Kidney epithelial cell (primary cell): ENCODE measurements around the gene ABLIM2. TPM values are rescaled to one million over a fixed set of nuclear protein-coding genes. Genes with fewer than 3 reads are reported as not detected.

Source experiments
- DNase-seq: peaks from one replicate; pipeline ENCODE4 v3.0.0-alpha.2; 2010; ENCODE audit warnings: low read depth
- H3K27me3 ChIP-seq: 2 replicates; pipeline ENCODE4 v1.6.0; 2011; ENCODE audit warnings: low read length; ENCODE audit not compliant: control insufficient read depth, insufficient read depth
- H3K36me3 ChIP-seq: 2 replicates; pipeline ENCODE4 v1.5.1; 2011; ENCODE audit warnings: low read length; ENCODE audit not compliant: control insufficient read depth, insufficient read depth
- H3K4me3 ChIP-seq: 2 replicates; pipeline ENCODE4 v1.5.1; 2011; ENCODE audit warnings: low read depth, mild to moderate bottlenecking, control low read depth, low read length
- CTCF ChIP-seq: IDR thresholded peaks from 2 replicates; pipeline ENCODE4 v1.5.1; 2011; ENCODE audit warnings: mild to moderate bottlenecking, moderate library complexity, low read length, control low read depth, inconsistent platforms; ENCODE audit not compliant: insufficient read depth, poor library complexity, severe bottlenecking
- total RNA-seq: library from RNA; depleted of rRNA; stranded (reverse); fragments of >200 nt; gene quantifications from 2 replicates; pipeline ENCODE4 v1.2.3, GENCODE V29; 2015

ABLIM2 gene
- total RNA-seq, 1 donor from 2014 or later = 1.3 TPM

- DNase-seq = no peak
- Histone ChIP-seq H3K27me3 (peaks cover 4% of the 10 kb centered on the region), H3K4me3 (no peak overlapping the region), H3K36me3 (no peaks in the 10 kb centered on the region)
- TF ChIP-seq CTCF = no peak
Observed at GRCh38 chr4:8188743-8189550, 30.3 kb upstream of the ABLIM2 start.

DNA sequence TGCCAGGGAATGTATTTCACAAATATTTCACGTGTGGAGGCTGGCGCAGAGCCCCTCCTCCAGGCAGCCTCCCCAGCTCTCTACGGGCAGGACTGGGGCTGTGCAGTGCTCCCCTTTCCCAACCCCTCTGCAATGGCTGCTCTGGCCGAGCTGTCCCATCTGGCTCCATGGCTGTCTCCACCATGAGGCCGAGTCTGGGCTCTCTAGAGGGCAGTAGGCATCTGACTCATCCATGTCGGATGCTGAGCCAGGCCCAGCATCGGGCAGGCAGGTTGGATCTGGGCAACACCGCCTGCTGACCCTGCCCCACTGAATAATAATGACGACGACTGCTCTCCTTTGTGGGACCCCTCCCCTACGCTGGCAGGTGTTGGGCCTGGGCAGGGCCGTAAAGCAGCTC lies 29.5 kb upstream of the ABLIM2 start:
- TF ChIP-seq CTCF = no peak
- DNase-seq = no peak
- no peaks in the 10 kb centered on the region for H3K36me3 ChIP-seq
- H3K27me3 ChIP-seq = no peaks in the 10 kb centered on the region
- no peak overlapping the region for H3K4me3 ChIP-seq

GRCh38 chr4:8185930-8186329 lies 27.3 kb upstream of the ABLIM2 start:
- no peak for TF ChIP-seq CTCF
- Histone ChIP-seq H3K27me3 (peaks cover 4% of the 10 kb centered on the region), H3K36me3 (no peaks in the 10 kb centered on the region), H3K4me3 (no peak overlapping the region)
- DNase-seq = no peak

DNA sequence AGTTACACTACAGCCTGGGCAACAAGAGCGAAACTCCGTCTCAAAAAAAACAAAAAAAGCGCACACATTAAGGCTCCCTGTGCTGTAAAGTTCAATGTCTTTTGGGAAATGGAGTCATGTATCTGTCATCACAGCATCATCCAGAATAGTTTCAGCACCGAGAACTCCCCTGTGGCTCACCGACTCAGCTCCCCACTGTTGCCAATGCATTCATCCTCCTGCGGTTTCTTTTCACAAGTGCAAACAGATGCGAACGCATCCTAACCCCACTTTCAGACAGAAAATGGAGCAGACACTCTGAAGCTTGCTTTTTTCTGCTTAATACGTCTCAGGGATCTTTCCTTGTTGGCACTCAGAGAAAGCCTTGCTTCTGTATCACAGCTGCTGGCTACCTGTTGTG lies 26.7 kb upstream of the ABLIM2 start:
- Histone ChIP-seq H3K4me3 (no peak overlapping the region), H3K27me3 (peaks cover 4% of the 10 kb centered on the region), H3K36me3 (no peaks in the 10 kb centered on the region)
- no peak for TF ChIP-seq CTCF
- no peak for DNase-seq

DNA sequence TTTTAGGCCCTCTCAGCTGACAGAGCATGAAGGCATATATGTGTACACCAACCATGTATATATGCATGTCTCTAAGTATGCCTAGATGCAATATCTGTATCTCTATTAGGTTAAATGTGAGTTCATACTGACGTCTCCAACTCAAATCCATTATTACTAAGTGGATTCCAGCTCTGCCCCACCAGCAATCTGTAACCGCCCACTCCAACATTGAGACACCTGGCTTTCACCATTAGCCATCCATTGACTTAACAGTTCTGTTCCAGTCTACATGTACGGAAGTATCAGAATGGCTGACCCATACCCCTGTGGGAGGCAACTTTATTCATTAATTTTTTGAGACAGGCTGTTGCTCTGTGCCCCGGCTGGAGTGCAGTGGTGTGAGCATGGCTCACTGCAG lies 25.4 kb upstream of the ABLIM2 start:
- no peak for DNase-seq
- Histone ChIP-seq H3K36me3 (no peaks in the 10 kb centered on the region), H3K4me3 (no peak overlapping the region), H3K27me3 (peaks cover 7% of the 10 kb centered on the region)
- no peak for TF ChIP-seq CTCF
